Nephron progenitor cell (in vitro differentiated cells): ENCODE results near the gene SPRED1.

Experiments used
- DNase-seq: peaks from one replicate; pipeline ENCODE4 v3.0.0; 2021
- H3K27ac Mint-ChIP-seq: 2 replicates; pipeline ENCODE4 v1.8.0; 2021; ENCODE audit warnings: mild to moderate bottlenecking, moderate library complexity, mixed read lengths
- H3K27me3 Mint-ChIP-seq: 2 replicates; pipeline ENCODE4 v1.8.0; 2021; ENCODE audit warnings: mild to moderate bottlenecking, low read depth, mixed read lengths; ENCODE audit not compliant: poor library complexity
- H3K36me3 Mint-ChIP-seq: 2 replicates; pipeline ENCODE4 v1.8.0; 2021; ENCODE audit warnings: low read depth, mixed read lengths
- H3K4me1 Mint-ChIP-seq: 2 replicates; pipeline ENCODE4 v1.8.0; 2021; ENCODE audit warnings: mixed read lengths
- H3K4me3 Mint-ChIP-seq: 2 replicates; pipeline ENCODE4 v1.8.0; 2021; ENCODE audit warnings: mild to moderate bottlenecking, moderate library complexity, mixed read lengths
- H3K9me3 Mint-ChIP-seq: 2 replicates; pipeline ENCODE4 v1.8.0; 2021; ENCODE audit warnings: mild to moderate bottlenecking, moderate library complexity, mixed read lengths
- TF ChIP-seq, protein P1 (sequence below): fragments of 200-600 bp; sonication (generic); IDR thresholded peaks from 2 replicates; pipeline ENCODE4 v1.5.0; 2021; ENCODE audit warnings: antibody characterized with exemption

The SPRED1 gene

DNA sequence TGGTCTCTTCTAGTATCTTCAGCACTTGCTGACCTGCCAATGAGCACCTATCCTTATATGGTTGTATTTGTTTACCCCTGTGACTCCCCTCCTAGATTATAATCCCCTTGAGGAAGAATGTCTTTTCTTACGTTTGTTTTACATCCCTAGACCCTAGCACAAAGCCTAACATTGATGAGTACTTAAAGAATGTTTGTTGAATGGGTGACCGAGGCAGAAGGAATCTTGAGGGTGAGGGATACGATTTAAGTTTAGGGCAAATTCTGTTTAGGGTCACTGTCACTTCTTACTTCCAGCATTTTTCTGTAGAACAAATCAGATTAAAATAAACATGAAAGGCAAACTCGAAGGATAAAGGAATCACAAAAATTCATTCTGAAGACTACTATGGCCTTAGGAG is 120.4 kb downstream of the SPRED1 start:
- no peak overlapping the region for H3K27ac Mint-ChIP-seq
- H3K4me1 Mint-ChIP-seq: peaks cover 4% of the 10 kb centered on the region
- H3K36me3 Mint-ChIP-seq: no peaks in the 10 kb centered on the region
- TF ChIP-seq, protein P1, sequence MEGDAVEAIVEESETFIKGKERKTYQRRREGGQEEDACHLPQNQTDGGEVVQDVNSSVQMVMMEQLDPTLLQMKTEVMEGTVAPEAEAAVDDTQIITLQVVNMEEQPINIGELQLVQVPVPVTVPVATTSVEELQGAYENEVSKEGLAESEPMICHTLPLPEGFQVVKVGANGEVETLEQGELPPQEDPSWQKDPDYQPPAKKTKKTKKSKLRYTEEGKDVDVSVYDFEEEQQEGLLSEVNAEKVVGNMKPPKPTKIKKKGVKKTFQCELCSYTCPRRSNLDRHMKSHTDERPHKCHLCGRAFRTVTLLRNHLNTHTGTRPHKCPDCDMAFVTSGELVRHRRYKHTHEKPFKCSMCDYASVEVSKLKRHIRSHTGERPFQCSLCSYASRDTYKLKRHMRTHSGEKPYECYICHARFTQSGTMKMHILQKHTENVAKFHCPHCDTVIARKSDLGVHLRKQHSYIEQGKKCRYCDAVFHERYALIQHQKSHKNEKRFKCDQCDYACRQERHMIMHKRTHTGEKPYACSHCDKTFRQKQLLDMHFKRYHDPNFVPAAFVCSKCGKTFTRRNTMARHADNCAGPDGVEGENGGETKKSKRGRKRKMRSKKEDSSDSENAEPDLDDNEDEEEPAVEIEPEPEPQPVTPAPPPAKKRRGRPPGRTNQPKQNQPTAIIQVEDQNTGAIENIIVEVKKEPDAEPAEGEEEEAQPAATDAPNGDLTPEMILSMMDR: no peak
- no peak overlapping the region for H3K4me3 Mint-ChIP-seq
- H3K9me3 Mint-ChIP-seq: no peaks in the 10 kb centered on the region
- H3K27me3 Mint-ChIP-seq: no peaks in the 10 kb centered on the region
- DNase-seq: no peak

DNA sequence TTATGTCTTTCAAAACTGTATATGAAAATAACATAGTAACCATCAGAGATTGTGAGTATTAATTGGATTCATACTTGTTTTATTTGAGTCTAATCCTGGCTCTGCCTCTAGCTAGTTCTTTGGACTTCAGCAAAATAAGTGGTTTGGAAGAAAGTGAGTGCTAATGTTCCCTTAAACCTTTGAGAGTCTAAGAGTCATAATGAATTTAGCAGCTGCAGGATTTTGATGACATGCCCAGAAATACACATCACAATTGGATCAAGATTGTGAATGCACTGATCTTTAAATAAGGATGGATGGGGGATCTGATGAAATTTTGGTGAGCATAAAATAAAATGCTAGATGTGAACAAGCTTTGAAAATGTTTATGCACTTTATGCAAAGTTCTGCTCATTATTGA is 121.4 kb downstream of the SPRED1 start:
- peaks cover 4% of the 10 kb centered on the region for H3K4me1 Mint-ChIP-seq
- H3K9me3 Mint-ChIP-seq: no peaks in the 10 kb centered on the region
- no peak overlapping the region for H3K4me3 Mint-ChIP-seq
- TF ChIP-seq, protein P1: no peak
- no peaks in the 10 kb centered on the region for H3K36me3 Mint-ChIP-seq
- DNase-seq: no peak
- no peaks in the 10 kb centered on the region for H3K27me3 Mint-ChIP-seq
- H3K27ac Mint-ChIP-seq: no peak overlapping the region

- Mint-ChIP-seq H3K27me3 (no peaks in the 10 kb centered on the region), H3K36me3 (no peaks in the 10 kb centered on the region), H3K4me3 (no peak overlapping the region), H3K4me1 (peaks cover 4% of the 10 kb centered on the region), H3K27ac (no peak overlapping the region), H3K9me3 (no peaks in the 10 kb centered on the region)
- TF ChIP-seq, protein P1: no peak
- DNase-seq: no peak
These were observed 121.9 kb downstream of the SPRED1 start for GRCh38 chr15:38374556-38374955.

DNA sequence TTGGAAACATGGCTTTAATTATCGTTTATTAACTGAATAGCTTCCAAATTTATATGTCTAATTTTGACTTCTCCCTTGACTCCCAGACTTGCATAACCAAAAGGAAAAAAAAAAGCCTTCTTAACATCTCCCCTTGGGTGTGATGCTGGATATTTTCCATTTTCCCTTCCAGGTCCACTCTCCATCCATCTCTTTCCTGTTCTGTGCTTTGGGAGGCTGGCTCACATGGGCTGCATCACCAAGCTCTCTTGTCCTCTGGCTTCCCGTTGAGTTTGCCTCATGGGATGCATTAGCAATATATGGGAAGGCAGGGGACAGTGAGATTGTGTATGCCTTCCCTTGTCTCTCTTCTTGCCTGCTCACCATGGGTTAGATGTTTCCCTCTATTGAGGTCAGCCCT is 123.4 kb downstream of the SPRED1 start:
- no peaks in the 10 kb centered on the region for H3K36me3 Mint-ChIP-seq
- no peak for DNase-seq
- no peak overlapping the region for H3K4me3 Mint-ChIP-seq
- TF ChIP-seq, protein P1: no peak
- H3K27me3 Mint-ChIP-seq: no peaks in the 10 kb centered on the region
- no peaks in the 10 kb centered on the region for H3K9me3 Mint-ChIP-seq
- H3K27ac Mint-ChIP-seq: no peak overlapping the region
- peaks cover 4% of the 10 kb centered on the region for H3K4me1 Mint-ChIP-seq

- Mint-ChIP-seq H3K9me3 (no peaks in the 10 kb centered on the region), H3K36me3 (no peaks in the 10 kb centered on the region), H3K27me3 (no peaks in the 10 kb centered on the region), H3K4me1 (peaks cover 4% of the 10 kb centered on the region), H3K27ac (no peak overlapping the region), H3K4me3 (no peak overlapping the region)
- TF ChIP-seq, protein P1: no peak
- DNase-seq: no peak
These were observed 125.0 kb downstream of the SPRED1 start for GRCh38 chr15:38377636-38378035.

DNA sequence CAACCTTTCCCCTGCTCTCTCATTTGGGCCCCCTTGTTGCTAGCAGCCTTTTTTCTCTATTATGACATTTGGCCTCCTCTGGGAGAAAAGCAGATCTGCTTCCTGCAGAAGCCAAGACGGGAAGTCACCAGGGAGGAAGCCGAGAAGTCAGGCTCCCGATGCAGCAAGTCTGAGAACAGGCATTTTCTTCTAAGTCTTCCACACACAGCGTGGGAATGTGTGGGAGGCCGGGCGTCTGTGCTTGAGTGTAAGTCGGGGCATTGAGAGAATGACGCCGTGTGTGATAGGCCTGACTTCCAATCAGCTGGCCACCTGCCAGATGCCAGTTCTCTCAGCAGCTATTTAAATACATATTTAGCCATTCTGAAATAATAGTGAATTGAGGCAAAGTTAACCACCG is 125.5 kb downstream of the SPRED1 start:
- Mint-ChIP-seq H3K4me3 (no peak overlapping the region), H3K36me3 (no peaks in the 10 kb centered on the region), H3K27me3 (no peaks in the 10 kb centered on the region), H3K27ac (no peak overlapping the region), H3K4me1 (peaks cover 4% of the 10 kb centered on the region), H3K9me3 (no peaks in the 10 kb centered on the region)
- DNase-seq: no peak
- TF ChIP-seq, protein P1: no peak
